Measurements from ENCODE around the gene RPLP2.

Gene RPLP2

GRCh38 chr11:809287-810039 is at the start of gene RPLP2:
TSS of gene RPLP2 (plus strand) at chr11:809967. CDS start at chr11:810235, 268 bp downstream.
- FAIRE-seq = peak; percentile 93

DNA sequence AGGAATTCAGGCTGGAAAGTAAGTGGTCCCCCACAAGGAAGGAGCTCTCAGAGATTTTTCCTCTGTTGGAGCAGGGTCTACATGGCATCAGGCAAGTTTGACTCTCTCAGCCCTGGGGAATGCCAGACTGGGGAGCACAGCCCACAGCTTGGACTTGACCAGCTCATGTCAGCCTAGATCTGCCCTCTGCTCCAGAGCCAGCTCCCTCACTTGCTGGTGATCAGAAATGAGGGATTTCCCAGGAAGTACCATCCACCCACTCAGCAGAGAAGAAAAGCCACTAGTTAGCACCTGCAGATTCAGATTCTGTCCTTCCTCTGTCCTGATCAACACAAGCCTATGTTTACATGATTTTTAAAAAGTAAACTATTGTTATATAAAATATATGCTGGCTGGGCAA is 49.5 kb upstream of the RPLP2 start:
- FAIRE-seq = no peak

DNA sequence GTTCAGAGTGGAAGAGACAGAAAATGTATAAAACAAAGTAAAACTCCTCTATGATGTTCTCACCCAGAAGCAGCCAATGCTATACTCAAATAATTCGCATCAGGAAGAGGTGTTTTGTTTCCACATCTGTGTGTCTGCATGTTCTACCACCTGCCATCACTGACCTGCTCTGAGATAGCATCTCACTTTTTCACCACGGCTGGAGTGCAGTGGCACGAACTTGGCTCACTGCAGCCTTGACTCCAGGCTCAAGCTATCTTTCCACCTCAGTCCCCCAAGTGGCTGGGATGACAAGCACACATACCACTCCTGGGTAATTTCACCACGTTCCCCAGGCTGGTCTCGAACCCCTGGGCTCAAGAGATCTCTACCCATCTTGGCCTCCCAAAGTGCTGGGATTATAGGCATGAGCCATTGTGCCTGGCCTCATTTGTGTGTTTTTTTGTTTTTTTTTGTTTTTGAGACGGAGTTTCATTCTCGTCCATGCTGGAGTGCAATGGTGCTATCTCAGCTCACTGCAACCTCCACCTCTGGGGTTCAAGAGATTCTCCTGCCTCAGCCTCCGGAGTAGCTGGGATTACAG is 48.1 kb upstream of the RPLP2 start:
- no peak for FAIRE-seq

DNA sequence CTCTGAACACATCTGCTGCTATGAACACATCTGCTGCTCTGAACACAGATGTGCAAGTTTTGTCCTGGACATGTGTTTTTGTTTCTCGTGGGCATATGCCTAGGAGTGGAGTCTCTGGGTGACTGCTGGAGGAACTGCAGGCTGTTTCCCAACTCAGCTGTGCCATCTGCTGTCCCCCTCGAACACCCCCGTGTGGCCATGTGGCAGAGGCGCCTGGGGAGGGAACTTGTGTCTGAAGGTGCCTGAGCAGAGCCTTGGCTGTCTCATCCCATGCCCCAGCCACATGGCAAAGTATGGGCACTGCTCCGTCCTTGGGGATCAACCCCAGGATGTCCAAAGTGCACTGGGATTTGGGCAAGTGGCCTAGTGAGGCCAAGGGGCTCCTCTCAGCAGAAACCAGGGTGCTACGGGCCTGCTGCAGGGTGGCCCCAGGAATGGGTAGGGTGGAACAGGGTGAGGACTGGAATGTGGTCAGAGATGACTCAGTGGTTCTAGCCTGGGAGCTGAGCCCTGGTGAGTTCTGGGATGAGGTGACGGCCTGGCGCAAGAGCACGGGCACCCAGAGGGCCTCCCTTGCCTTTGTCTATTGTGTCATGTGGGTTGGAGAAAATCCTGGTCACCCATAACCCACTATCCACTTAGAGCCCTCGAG is 47.2 kb upstream of the RPLP2 start:
- no peak for FAIRE-seq

- no peak for FAIRE-seq
Measured at GRCh38 chr11:763073-763463, 46.7 kb upstream of the RPLP2 start.

DNA sequence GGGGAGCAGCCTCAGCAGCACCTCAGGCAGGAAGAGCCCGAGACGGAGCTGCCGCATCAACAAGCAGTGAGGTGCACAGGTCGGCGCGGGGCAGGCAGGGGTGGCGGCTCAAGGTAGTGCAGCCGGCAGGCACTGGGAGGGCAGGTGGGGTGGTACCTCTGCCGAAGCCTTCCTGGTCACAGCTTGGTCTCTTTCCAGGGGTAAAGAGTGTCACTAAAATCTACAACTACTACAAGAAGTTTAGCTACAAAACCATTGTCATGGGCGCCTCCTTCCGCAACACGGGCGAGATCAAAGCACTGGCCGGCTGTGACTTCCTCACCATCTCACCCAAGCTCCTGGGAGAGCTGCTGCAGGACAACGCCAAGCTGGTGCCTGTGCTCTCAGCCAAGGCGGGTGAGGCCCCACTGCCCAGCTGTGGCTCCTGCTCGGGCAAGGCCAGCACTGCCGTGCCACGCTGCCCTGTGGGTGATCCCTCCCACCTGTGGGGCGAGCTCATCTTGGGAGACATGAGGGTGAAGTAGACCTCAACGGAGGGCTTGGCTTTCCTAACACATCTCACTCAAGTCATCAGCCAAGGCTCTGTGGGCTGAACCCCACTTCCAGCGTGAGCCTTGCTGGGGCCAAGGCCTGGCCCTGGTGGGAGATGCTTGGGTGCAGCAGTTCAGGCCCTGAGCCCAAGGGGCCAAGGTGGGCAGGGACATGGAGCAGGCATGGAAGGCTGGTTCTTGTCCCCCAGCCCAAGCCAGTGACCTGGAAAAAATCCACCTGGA is 46.0 kb upstream of the RPLP2 start:
- FAIRE-seq = no peak

DNA sequence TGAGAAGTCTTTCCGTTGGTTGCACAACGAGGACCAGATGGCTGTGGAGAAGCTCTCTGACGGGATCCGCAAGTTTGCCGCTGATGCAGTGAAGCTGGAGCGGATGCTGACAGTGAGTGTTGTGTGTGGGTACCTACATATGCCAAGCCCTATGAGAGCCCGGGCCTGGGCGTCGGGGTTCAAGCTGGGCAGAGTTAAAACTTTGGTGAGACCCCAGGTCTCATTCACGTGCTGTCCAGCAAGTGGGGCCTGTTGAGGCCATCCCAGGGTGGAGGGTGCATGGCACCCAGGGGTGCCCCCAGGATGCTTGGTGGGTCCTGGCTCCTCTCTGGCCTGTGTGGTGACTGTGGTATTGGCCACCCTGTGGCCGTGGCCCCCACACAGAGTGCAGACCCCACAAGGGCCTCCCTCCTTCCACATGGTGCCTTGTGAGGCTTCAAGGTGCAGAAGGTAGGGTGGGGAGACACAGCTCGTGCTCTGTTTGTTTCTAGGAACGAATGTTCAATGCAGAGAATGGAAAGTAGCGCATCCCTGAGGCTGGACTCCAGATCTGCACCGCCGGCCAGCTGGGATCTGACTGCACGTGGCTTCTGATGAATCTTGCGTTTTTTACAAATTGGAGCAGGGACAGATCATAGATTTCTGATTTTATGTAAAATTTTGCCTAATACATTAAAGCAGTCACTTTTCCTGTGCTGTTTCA is 45.3 kb upstream of the RPLP2 start:
- FAIRE-seq = no peak

DNA sequence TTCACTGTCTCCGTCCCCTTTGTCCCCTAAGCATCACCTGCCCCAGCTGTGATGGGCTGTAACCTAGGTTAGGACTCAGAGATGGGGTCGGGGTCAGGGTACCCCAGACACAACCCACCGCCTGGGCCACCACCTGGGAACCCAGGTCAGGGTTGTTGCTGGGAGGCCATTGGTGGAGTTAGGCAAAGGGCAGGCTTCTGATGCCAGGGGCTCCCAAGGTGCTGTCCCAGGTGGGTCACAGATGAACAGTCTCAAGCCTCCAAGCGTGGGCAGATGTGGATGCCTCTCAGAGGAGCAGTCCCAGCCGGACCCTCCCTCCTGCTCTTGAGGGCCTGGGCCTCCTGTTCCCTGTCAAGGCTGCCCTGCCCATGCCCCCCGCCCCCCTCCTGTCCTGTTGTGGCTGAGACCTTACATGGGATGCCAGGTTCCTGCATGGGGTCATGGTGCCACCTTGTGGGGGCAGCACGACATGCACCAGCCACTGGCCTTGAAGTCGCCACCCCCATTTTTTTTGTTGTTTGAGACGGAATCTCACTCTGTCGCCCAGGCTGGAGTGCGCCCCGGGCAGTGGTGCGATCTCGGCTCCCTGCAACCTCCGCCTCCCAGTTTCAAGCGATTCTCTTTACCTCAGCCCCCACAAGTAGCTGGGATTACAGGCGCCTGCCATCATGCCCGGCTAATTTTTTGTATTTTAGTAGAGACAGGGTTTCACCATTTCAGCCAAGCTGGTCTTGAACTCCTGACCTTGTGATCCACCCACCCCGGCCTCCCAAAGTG is 44.6 kb upstream of the RPLP2 start:
- no peak for FAIRE-seq

GRCh38 chr11:765802-766091 is 44.0 kb upstream of the RPLP2 start:
- FAIRE-seq = no peak

- FAIRE-seq = no peak
Measured at GRCh38 chr11:766106-766935, 43.4 kb upstream of the RPLP2 start.

DNA sequence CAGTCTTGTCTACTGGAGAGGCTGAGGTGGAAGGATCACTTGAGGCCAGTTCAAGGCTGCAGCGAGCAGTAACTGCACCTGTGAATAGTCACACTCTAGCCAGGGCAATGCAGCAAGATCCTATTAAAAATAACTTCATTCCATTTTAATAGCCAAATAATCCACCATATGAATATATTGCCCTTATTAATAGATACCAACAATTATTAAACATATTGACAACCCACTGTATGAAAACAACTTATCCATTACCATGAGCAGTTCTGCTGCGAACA is 42.9 kb upstream of the RPLP2 start:
- no peak for FAIRE-seq

GRCh38 chr11:767238-767637 is 42.5 kb upstream of the RPLP2 start:
- FAIRE-seq = no peak

GRCh38 chr11:769887-770641 is 39.7 kb upstream of the RPLP2 start:
- no peak for FAIRE-seq

- no peak for FAIRE-seq
Measured at GRCh38 chr11:770642-771616, 38.8 kb upstream of the RPLP2 start.

GRCh38 chr11:771617-772204 is 38.1 kb upstream of the RPLP2 start:
- no peak for FAIRE-seq

DNA sequence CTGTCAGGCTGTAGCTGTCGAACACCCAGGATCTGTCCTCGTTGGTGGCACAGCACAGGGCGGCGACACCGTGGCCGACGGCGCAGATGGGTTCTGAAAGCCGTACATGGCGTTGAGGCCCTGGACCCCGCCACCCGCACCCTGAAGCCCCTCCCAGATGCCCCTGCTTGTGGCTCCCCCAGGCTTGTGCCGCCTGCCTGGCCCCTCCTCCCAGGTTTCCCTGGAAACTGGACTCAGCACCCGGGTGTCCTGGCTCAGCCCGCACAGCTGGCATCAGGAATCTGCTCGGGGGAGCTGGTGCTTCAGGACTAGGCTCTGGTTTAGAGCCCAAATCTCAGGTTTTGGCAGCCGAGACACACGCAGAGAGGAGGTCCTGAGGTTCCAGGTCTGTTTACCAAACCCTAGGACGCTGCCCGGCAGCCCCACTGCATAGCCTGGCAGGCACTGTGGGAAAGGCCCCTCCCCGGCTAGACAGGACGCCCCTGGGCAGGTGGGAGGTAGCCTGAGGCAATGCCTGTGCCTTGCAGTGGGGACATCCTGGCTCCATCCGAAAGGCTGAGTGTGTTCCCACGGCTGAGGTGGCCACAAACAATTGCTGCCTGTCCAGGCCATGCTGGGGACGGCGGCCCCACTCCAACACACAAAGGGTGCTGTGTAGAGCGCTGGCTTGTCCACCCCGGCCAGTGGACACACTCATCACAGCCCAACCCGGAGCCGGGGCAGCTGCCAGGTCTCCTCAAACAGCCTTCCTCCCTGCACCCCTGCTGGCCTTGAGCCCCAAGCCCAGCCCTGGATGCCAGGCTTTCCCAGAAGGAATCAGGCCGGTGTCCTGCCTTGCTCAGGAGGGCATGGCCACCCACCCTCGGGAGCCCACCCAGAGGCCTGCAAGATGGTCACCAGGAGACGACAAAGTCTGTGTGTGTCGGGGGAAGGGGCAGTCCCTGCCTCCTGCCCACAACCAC is 37.1 kb upstream of the RPLP2 start:
- FAIRE-seq = no peak

- no peak for FAIRE-seq
Measured at GRCh38 chr11:773425-773824, 36.3 kb upstream of the RPLP2 start.

DNA sequence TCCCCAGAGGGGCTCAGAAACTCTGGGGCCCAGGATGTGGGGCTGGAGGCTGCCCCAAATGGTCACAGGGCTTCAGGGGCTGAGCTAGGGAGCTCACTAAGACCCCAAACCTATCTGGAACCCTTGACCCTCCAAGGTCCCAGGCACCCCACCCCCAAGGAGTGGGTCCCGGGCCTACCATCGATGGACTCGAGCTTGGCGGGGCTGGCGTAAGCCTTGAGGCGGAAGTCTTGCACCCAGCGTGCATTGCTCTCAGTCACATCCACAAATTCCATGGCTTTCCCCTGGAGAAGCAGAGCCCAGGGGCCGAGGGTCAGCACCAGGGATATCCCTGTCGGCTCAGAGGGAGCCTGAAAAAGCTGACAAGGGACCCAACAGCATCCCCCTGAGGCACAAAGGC is 35.9 kb upstream of the RPLP2 start:
- no peak for FAIRE-seq

Measured in G401.6 (cell line).